Activated CD4-positive, alpha-beta T cell treated with anti-CD3 and anti-CD28 coated beads, Interleukin-2, amount 10 ng/mL, durations not matched to agents 24 days and 14 days (primary cell): Measurements from ENCODE around the gene UNC80. TPM values are rescaled to one million over a fixed set of nuclear protein-coding genes. Genes with fewer than 3 reads are reported as not detected.

ENCODE experiments used
- DNase-seq: peaks from one replicate; pipeline ENCODE4 v3.0.0; 2022
- H3K27ac Mint-ChIP-seq: one replicate; pipeline ENCODE4 v1.8.0; 2022; ENCODE audit warnings: mild to moderate bottlenecking, mixed read lengths
- H3K27me3 Mint-ChIP-seq: one replicate; pipeline ENCODE4 v1.8.0; 2022; ENCODE audit warnings: mixed read lengths
- H3K36me3 Mint-ChIP-seq: one replicate; pipeline ENCODE4 v1.8.0; 2022; ENCODE audit warnings: low read depth, mild to moderate bottlenecking, mixed read lengths
- H3K4me1 Mint-ChIP-seq: one replicate; pipeline ENCODE4 v1.8.0; 2021; ENCODE audit warnings: mixed read lengths
- H3K4me3 Mint-ChIP-seq: one replicate; pipeline ENCODE4 v1.8.0; 2022; ENCODE audit warnings: mild to moderate bottlenecking, moderate library complexity, mixed read lengths
- H3K9me3 Mint-ChIP-seq: one replicate; pipeline ENCODE4 v1.8.0; 2021; ENCODE audit warnings: mixed read lengths
- intact Hi-C: fragments of 100-400 bp; cut with micrococcal nuclease; formaldehyde crosslinking; loops from one replicate; pipeline ENCODE4 v1.15.1; 2023
- total RNA-seq: library from RNA; stranded (reverse); gene quantifications from 2 replicates; pipeline ENCODE4 v1.2.3, GENCODE V29; 2022

The UNC80 gene
- total RNA-seq, 1 donor from 2014 or later, result not detected

GRCh38 chr2:209908511-209908910 is 136.9 kb downstream of the UNC80 start:
- no peaks in the 10 kb centered on the region for H3K9me3 Mint-ChIP-seq
- no peaks in the 10 kb centered on the region for H3K4me1 Mint-ChIP-seq

GRCh38 chr2:209911486-209911885 is 139.9 kb downstream of the UNC80 start:
- H3K4me3 Mint-ChIP-seq, result no peak overlapping the region
- H3K9me3 Mint-ChIP-seq, result no peaks in the 10 kb centered on the region
- no peak for DNase-seq
- H3K36me3 Mint-ChIP-seq, result no peaks in the 10 kb centered on the region
- H3K27me3 Mint-ChIP-seq, result no peaks in the 10 kb centered on the region
- H3K4me1 Mint-ChIP-seq, result no peaks in the 10 kb centered on the region
- no peak overlapping the region for H3K27ac Mint-ChIP-seq
- intact Hi-C loops, result no loop called here

More at GRCh38 chr2:209908511-209908910, 136.9 kb downstream of the UNC80 start:
- DNase-seq, result no peak
- no peaks in the 10 kb centered on the region for H3K27me3 Mint-ChIP-seq
- H3K36me3 Mint-ChIP-seq, result no peaks in the 10 kb centered on the region
- intact Hi-C loops, result no loop called here
- H3K27ac Mint-ChIP-seq, result no peak overlapping the region
- H3K4me3 Mint-ChIP-seq, result no peak overlapping the region

- intact Hi-C loops, result no loop called here
- Mint-ChIP-seq H3K27ac (no peak overlapping the region), H3K36me3 (no peaks in the 10 kb centered on the region), H3K4me3 (no peak overlapping the region), H3K9me3 (no peaks in the 10 kb centered on the region), H3K4me1 (no peaks in the 10 kb centered on the region), H3K27me3 (no peaks in the 10 kb centered on the region)
- no peak for DNase-seq
Observed at GRCh38 chr2:209913786-209914345, 142.2 kb downstream of the UNC80 start.

GRCh38 chr2:209917154-209917771 is 145.6 kb downstream of the UNC80 start:
- H3K27me3 Mint-ChIP-seq, result no peaks in the 10 kb centered on the region
- no peak overlapping the region for H3K4me3 Mint-ChIP-seq
- no peaks in the 10 kb centered on the region for H3K9me3 Mint-ChIP-seq
- no peaks in the 10 kb centered on the region for H3K4me1 Mint-ChIP-seq
- no peaks in the 10 kb centered on the region for H3K36me3 Mint-ChIP-seq
- intact Hi-C loops, result no loop called here
- no peak for DNase-seq
- no peak overlapping the region for H3K27ac Mint-ChIP-seq

GRCh38 chr2:209918251-209918650 is 146.6 kb downstream of the UNC80 start:
- Mint-ChIP-seq H3K36me3 (no peaks in the 10 kb centered on the region), H3K27ac (no peak overlapping the region), H3K27me3 (no peaks in the 10 kb centered on the region), H3K4me3 (no peak overlapping the region), H3K4me1 (no peaks in the 10 kb centered on the region), H3K9me3 (no peaks in the 10 kb centered on the region)
- intact Hi-C loops, result no loop called here
- no peak for DNase-seq

- H3K27me3 Mint-ChIP-seq, result no peaks in the 10 kb centered on the region
- intact Hi-C loops, result no loop called here
- H3K4me1 Mint-ChIP-seq, result no peaks in the 10 kb centered on the region
- H3K4me3 Mint-ChIP-seq, result no peak overlapping the region
- no peak for DNase-seq
- H3K9me3 Mint-ChIP-seq, result no peaks in the 10 kb centered on the region
- no peak overlapping the region for H3K27ac Mint-ChIP-seq
- no peaks in the 10 kb centered on the region for H3K36me3 Mint-ChIP-seq
Observed at GRCh38 chr2:209922116-209922515, 150.5 kb downstream of the UNC80 start.

- Mint-ChIP-seq H3K27me3 (no peaks in the 10 kb centered on the region), H3K4me3 (no peak overlapping the region), H3K4me1 (no peaks in the 10 kb centered on the region), H3K9me3 (no peaks in the 10 kb centered on the region), H3K36me3 (no peaks in the 10 kb centered on the region), H3K27ac (no peak overlapping the region)
- DNase-seq, result no peak
- intact Hi-C loops, result no loop called here
Observed at GRCh38 chr2:209929369-209929768, 157.7 kb downstream of the UNC80 start.

- intact Hi-C loops, result no loop called here
- H3K4me1 Mint-ChIP-seq, result no peaks in the 10 kb centered on the region
- no peak for DNase-seq
- H3K27ac Mint-ChIP-seq, result no peak overlapping the region
- H3K9me3 Mint-ChIP-seq, result no peaks in the 10 kb centered on the region
- H3K36me3 Mint-ChIP-seq, result no peaks in the 10 kb centered on the region
- H3K27me3 Mint-ChIP-seq, result no peaks in the 10 kb centered on the region
- H3K4me3 Mint-ChIP-seq, result no peak overlapping the region
Observed at GRCh38 chr2:209933499-209934483, 162.2 kb downstream of the UNC80 start.

GRCh38 chr2:209936106-209936666 is 164.6 kb downstream of the UNC80 start:
- Mint-ChIP-seq H3K36me3 (no peaks in the 10 kb centered on the region), H3K4me3 (no peak overlapping the region), H3K9me3 (no peaks in the 10 kb centered on the region), H3K27me3 (peaks cover 1% of the 10 kb centered on the region), H3K27ac (no peak overlapping the region), H3K4me1 (no peaks in the 10 kb centered on the region)
- DNase-seq, result no peak
- intact Hi-C loops, result no loop called here

GRCh38 chr2:209937893-209938292 is 166.3 kb downstream of the UNC80 start:
- Mint-ChIP-seq H3K27ac (no peak overlapping the region), H3K9me3 (no peaks in the 10 kb centered on the region), H3K4me3 (no peak overlapping the region), H3K27me3 (peaks cover 3% of the 10 kb centered on the region), H3K4me1 (no peaks in the 10 kb centered on the region), H3K36me3 (no peaks in the 10 kb centered on the region)
- intact Hi-C loops, result no loop called here
- DNase-seq, result no peak

- intact Hi-C loops, result no loop called here
- Mint-ChIP-seq H3K27ac (no peak overlapping the region), H3K36me3 (no peaks in the 10 kb centered on the region), H3K27me3 (peaks cover 3% of the 10 kb centered on the region), H3K4me3 (no peak overlapping the region), H3K9me3 (no peaks in the 10 kb centered on the region), H3K4me1 (no peaks in the 10 kb centered on the region)
- no peak for DNase-seq
Observed at GRCh38 chr2:209938906-209939305, 167.3 kb downstream of the UNC80 start.

GRCh38 chr2:209940936-209941335 is 169.3 kb downstream of the UNC80 start:
- Mint-ChIP-seq H3K27ac (no peak overlapping the region), H3K9me3 (no peaks in the 10 kb centered on the region), H3K27me3 (peaks cover 3% of the 10 kb centered on the region), H3K4me1 (no peaks in the 10 kb centered on the region), H3K4me3 (no peak overlapping the region), H3K36me3 (no peaks in the 10 kb centered on the region)
- no peak for DNase-seq
- intact Hi-C loops, result no loop called here

- Mint-ChIP-seq H3K4me3 (no peak overlapping the region), H3K27ac (no peak overlapping the region), H3K9me3 (no peaks in the 10 kb centered on the region), H3K4me1 (no peaks in the 10 kb centered on the region), H3K27me3 (peaks cover 3% of the 10 kb centered on the region), H3K36me3 (no peaks in the 10 kb centered on the region)
- DNase-seq, result no peak
- intact Hi-C loops, result no loop called here
Observed at GRCh38 chr2:209942426-209942825, 170.8 kb downstream of the UNC80 start.
